Psoas muscle (tissue), 8 donors: ENCODE results near the gene ZNF664. TPM values are rescaled to one million over a fixed set of nuclear protein-coding genes. Genes with fewer than 3 reads are reported as not detected.
A peak's percentile ranks its signal among the peaks of the same experiment; 100 is the strongest.

ENCODE experiments used
- ATAC-seq, 4 donors: fragments of 200-7000 bp; cut with Tn5 transposase; one replicate each; pipeline ENCODE4 v1.9.1; 2020; ENCODE audit warnings: moderate library complexity in 3 of 4, mild to moderate bottlenecking in 2 of 4
- DNase-seq, 2 donors: peaks; one replicate each; pipeline ENCODE4 v3.0.0-alpha.2; 2020
- H3K27ac ChIP-seq: fragments of 200-600 bp; one replicate; pipeline ENCODE4 v1.8.0; 2022
- H3K27me3 ChIP-seq, 3 donors: fragments of 200-600 bp in 1 of 3; one replicate each; pipeline versions ENCODE4 v1.6.1 to v1.8.0; 2013 to 2022; ENCODE audit warnings: low read length in 2 of 3, mild to moderate bottlenecking in 2 of 3, moderate library complexity in 1 of 3; ENCODE audit not compliant: insufficient read depth in 3 of 3
- H3K36me3 ChIP-seq, 2 donors: fragments of 200-600 bp in 1 of 2; one replicate each; pipeline versions ENCODE4 v1.6.1 to v1.8.0; 2013 to 2022; ENCODE audit warnings: low read depth in 1 of 2, mild to moderate bottlenecking in 1 of 2, moderate library complexity in 1 of 2; ENCODE audit not compliant: insufficient read depth in 1 of 2
- H3K4me1 ChIP-seq: fragments of 200-600 bp; one replicate; pipeline ENCODE4 v1.8.0; 2022
- H3K4me3 ChIP-seq: fragments of 200-600 bp; one replicate; pipeline ENCODE4 v1.8.0; 2022; ENCODE audit warnings: mild to moderate bottlenecking
- H3K9me3 ChIP-seq: fragments of 200-600 bp; one replicate; pipeline ENCODE4 v1.8.0; 2022
- CTCF ChIP-seq: fragments of 200-600 bp; IDR thresholded peaks from one replicate; pipeline ENCODE4 v1.8.0; 2022; ENCODE audit warnings: antibody characterized with exemption
- WGBS, 3 donors: extraction: QIAGEN DNeasy Blood & Tissue Kit; methylation state at CpG; one replicate each; pipeline versions ENCODE4 v1.1.6 to v1.1.7; 2013; 5-methylcytosine and 5-hydroxymethylcytosine counted together
- intact Hi-C, 2 donors: fragments of 100-400 bp; cut with DNase I; formaldehyde crosslinking; loops; one replicate each; pipeline versions ENCODE4 v1.11.0 to v1.14.2; 2022
- polyA plus RNA-seq, 3 donors: library from polyadenylated mRNA; stranded (reverse); fragments of 200-250 nt; gene quantifications; one replicate each; pipeline ENCODE4 v1.2.3, GENCODE V29; 2013
- total RNA-seq, 4 donors: library from RNA; stranded (reverse); fragmentation: NEBNext Ultra II Directional in 2 of 4; extraction: Animal tissue kit (Norgen Biotek cat#: 25700) in 2 of 4; gene quantifications; one replicate each; pipeline versions ENCODE4 v1.2.1 to v1.2.4, GENCODE V29; 2021 to 2023
- donor health status: healthy with polysubstance abuse.
- donor health status: DM: no; HTN: no; CAD: no; lungs with moderate emphysema.
- donor health status: Bipolar disorder and iron deficiency.
- donor health status: healthy.
- donor health status: DM: yes; HTN: yes; CAD: no.
- donor health status: DM: no; HTN: no; CAD: no.
- donor health status: DM: no; HTN: no; CAD: no.
- donor health status: DM: yes; HTN: yes; CAD: no.

The ZNF664 gene
- total and polyA plus RNA-seq, 7 donors: 25.1 to 69.3 (median 39.1) TPM

GRCh38 chr12:124040291-124040690 lies 67.3 kb downstream of the ZNF664 start:
- intact Hi-C loops: no loop called here
- H3K4me1 ChIP-seq: no peaks in the 10 kb centered on the region
- H3K9me3 ChIP-seq: no peaks in the 10 kb centered on the region
- WGBS, 3 donors: 62 to 69% (median 67%) methylated on average over 10 of the region's 10 CpGs
- no peaks in the 10 kb centered on the region for H3K27me3 ChIP-seq
- DNase-seq (no peak), ATAC-seq (no peak)
- TF ChIP-seq CTCF: no peak
- no peak overlapping the region for H3K4me3 ChIP-seq
- no peaks in the 10 kb centered on the region for H3K36me3 ChIP-seq
- H3K27ac ChIP-seq: no peak overlapping the region

GRCh38 chr12:124040737-124041136 lies 67.7 kb downstream of the ZNF664 start:
- H3K27me3 ChIP-seq: no peaks in the 10 kb centered on the region
- no peak for TF ChIP-seq CTCF
- ATAC-seq (no peak), DNase-seq (no peak)
- H3K4me3 ChIP-seq: no peak overlapping the region
- WGBS, 3 donors: 82 to 87% (median 86%) methylated on average over 2 of the region's 2 CpGs
- H3K4me1 ChIP-seq: no peaks in the 10 kb centered on the region
- H3K36me3 ChIP-seq: no peaks in the 10 kb centered on the region
- H3K27ac ChIP-seq: no peak overlapping the region
- intact Hi-C loops: no loop called here
- H3K9me3 ChIP-seq: no peaks in the 10 kb centered on the region

- intact Hi-C loops: no loop called here
- WGBS, 3 donors: 95 to 98% (median 97%) methylated on average over 10 of the region's 10 CpGs
- Histone ChIP-seq H3K27me3 (no peaks in the 10 kb centered on the region), H3K4me1 (no peaks in the 10 kb centered on the region), H3K27ac (no peak overlapping the region), H3K9me3 (peaks cover 4% of the 10 kb centered on the region), H3K36me3 (no peaks in the 10 kb centered on the region), H3K4me3 (no peak overlapping the region)
- ATAC-seq (no peak), DNase-seq (no peak)
- no peak for TF ChIP-seq CTCF
Observed at GRCh38 chr12:124041907-124042306, 68.9 kb downstream of the ZNF664 start.

- 87 to 93% (median 92%) methylated on average over 8 of the region's 8 CpGs for WGBS, 3 donors
- TF ChIP-seq CTCF: no peak
- peaks cover 8% of the 10 kb centered on the region for H3K9me3 ChIP-seq
- H3K4me1 ChIP-seq: no peaks in the 10 kb centered on the region
- no peak for ATAC-seq
- intact Hi-C loops: no loop called here
- H3K4me3 ChIP-seq: no peak overlapping the region
- no peaks in the 10 kb centered on the region for H3K36me3 ChIP-seq
- no peak for DNase-seq
- no peak overlapping the region for H3K27ac ChIP-seq
- no peaks in the 10 kb centered on the region for H3K27me3 ChIP-seq
Observed at GRCh38 chr12:124044021-124044420, 71.0 kb downstream of the ZNF664 start.

- no peaks in the 10 kb centered on the region for H3K27me3 ChIP-seq
- DNase-seq: no peak
- H3K9me3 ChIP-seq: peaks cover 8% of the 10 kb centered on the region
- no peak overlapping the region for H3K27ac ChIP-seq
- no peak overlapping the region for H3K4me3 ChIP-seq
- ATAC-seq: peak; percentile 54 to 68 (median 58)
- TF ChIP-seq CTCF: no peak
- intact Hi-C loops: no loop called here
- WGBS, 3 donors: 25 to 53% (median 34%) methylated on average over 14 to 15 of the region's 15 CpGs
- H3K4me1 ChIP-seq: no peaks in the 10 kb centered on the region
- H3K36me3 ChIP-seq: no peaks in the 10 kb centered on the region
Observed at GRCh38 chr12:124044809-124045321, 71.8 kb downstream of the ZNF664 start.
